ENCODE data around the gene DOCK4.

The DOCK4 gene

DNA sequence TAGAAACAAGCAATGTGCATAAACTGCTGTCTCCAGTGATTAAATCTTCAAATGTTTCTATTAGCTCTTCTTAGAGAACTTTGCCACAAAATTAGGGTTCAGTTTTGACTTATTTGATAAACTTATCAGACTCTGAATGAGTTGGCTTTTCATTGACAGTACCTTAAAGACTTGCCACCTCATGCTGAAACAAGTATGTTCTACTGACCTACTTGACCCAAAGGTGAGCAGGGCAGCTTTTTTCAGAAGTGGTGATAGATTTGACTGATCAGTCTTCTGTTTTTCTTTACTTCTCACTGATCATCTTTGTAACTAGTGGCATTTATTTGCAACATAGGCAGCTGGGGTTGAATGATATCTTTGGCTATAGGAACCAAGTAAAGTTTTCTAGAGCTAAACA, 8.1 kb upstream of the DOCK4 start:
- DNase-seq, result no peak

DNA sequence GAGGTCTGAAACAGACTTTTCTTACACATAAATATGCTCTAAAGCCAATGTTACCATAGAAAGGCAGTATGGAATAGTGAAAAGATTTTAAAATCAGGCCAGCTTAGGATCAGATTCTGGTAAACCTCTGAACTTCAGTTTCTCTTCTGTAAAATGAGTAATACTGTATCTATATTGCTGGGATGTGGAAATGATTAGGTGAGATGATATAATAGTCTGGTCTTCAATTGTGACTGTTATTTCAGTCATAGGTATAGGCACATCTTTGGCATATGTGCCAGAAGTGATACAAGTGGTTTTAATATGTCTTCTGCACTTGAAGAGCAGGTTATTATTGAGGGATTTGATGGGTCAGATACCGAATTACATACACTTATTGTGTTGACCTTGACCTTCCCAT, 7.5 kb upstream of the DOCK4 start:
- DNase-seq, result no peak

DNA sequence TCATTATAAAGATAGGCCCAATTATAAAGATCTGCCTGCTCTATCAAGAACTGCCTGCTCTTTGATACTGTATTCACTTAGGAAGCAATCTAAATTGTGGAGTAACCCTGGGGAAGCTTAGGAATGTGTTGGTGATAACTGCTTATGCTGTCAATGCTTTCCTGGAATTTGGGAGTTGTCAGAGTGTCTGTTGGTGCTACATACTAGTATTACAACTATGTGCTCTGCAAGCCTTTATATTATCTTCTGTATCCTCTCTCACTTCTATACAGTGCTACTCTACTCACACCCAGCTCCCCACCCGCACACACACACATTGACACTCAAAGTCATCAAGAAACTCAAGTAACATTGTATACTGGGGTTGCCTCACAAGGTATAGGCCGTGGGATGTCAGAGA, 6.4 kb upstream of the DOCK4 start:
- no peak for DNase-seq

DNA sequence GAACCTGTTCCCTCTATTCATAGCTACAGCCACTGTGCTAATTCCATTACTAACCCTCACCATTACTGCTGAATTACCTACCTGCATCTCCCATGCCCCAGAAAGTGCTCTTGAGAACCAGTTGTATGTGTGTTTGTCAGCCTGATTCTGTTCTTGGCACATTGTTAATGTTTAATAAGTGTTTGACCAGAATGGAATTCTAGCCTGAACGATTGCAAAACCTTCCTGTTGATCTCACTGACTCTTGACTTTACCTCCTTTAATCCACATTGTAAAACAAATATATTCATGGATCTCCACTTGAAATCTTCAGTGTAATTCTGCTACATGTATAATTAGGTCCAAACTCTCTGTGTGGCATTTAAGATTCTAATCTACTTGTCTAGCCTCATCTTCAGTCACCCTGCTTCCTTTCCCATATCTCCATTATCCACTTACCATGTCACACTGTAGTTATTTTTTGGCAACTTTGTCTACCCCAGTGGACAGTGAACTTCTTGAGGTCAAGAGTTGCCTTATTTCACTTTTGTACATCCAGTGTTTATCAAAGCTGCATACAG, 5.2 kb upstream of the DOCK4 start:
- no peak for DNase-seq

DNA sequence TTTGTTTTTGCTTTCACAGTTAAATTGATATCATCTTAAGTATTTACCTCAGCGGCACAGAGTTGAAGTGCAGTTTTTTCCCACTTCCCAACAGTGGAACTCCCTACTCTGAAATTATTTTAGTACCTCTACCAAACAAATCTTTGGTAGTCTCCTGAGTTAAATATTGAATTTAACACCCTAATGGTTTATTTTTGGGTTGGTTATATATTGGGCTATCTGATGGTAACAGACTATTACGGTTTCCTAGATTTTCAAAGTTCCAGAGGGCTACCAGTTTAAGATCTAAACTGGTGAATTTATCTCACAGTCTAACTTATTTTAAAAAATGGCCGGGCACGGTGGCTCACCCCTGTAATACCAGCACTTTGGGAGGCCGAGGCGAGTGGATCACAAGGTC, 1.6 kb upstream of the DOCK4 start:
- no peak for DNase-seq

DNA sequence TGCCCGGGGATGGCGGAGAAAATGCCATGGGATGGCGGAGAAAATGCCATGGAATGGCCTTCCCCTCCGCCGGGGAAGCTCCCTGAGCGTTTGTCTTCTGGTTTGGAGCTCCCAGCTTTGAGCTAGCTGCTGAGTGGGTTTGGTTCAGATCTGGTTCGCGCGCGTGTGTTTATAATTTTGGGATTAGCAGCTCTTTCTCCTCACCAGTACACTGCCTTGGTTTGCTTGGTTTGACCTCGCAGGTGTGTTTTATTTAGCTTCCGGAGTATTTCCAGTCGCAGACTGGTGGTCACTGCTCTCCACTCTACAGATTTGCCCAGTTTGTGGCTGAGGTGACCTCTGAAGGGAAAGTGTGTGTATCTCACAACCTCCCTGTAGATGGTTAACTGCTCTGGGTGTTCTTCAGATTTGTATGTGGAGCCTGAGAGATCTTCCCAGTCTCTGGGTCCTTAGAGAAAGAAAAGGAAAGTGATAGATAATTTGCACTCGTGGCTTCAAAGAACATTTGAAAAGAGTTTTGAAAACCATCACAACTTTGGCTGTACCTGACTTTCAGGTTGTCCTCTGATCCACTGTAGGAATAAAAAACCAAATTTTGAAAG, 893 bp upstream of the DOCK4 start:
- DNase-seq, result no peak

DNA sequence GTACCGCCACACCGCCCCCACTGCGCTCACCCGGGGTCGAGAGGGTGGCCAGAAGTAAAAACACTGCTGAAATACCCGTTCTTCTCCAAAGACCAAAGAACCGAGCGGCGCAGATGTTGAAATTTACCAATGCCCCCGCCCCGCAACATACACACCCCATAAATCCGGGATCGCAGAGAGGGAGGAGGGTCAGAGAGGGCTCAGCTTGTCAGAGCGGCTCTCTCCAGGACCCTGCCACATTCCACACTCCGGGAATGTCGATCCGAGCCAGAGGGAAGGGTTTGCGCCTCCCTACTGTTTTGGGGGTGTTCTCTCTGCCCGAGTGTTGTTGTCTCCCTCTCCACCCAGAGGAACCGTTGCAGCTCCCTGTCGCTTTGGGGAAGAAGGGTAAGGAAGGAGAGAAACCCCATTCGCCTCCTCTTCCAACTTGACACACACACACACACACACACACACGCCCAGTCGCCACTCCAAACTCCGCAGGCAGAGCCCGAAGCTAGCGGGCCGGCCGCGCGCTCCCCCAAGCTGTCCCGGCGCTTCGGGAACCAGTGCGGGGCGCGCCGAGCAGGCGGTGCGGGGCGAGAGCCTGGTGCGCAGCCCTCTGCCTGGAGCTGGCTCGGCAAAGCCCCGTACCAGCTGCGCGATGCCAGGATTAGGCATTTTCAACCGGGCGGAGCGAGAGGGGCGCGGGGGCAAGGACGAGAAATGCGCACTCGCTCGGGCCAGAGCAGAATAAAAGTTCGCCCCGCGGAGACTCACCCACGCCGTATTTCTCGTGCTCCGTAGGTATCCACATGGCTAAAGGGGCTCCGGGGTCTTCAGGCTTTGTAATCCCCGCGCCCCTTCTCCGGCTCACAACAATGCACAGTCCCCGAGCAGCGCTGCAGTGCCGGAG, 609 bp downstream of the DOCK4 start:
- peak; percentile 24 to 38 for DNase-seq

DNA sequence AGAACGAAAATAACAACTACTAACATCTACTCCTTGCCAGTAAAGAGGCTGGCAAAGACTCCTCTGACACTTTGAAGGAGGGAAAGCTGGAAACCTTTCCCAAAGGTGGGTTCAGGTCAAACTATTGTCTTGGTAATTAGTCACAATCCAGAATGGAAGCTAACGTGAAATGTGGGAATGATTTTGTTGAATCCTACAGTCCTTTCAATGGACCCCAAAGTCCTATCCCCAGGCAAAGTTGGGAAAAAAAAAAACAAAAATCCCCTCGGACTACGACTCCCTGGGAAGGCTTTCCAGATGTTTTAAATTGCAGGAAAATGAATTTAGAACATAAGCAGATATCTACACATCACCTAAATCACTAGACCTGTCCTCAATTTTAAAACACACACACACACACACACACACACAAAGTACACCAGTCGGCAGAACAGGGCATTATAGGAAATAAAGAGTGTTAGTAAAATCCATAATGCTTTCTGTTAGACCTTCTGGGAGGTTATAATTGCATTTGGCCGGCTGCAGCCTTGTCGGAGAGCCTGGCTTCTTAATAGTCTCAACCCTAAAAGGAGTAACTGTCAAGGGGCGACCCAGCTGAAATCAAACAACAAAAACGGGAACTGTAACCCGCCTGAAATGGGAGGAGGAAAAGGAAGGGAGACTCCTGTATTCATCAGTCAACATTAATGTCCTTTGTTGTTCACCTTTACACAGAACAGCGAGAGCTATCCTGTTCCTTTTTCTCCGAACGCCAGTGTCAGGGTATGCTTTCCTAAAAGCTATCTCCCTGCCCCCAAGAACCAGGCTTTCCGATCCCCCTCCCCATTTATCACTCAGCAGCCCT, 1.5 kb downstream of the DOCK4 start:
- no peak for DNase-seq

DNA sequence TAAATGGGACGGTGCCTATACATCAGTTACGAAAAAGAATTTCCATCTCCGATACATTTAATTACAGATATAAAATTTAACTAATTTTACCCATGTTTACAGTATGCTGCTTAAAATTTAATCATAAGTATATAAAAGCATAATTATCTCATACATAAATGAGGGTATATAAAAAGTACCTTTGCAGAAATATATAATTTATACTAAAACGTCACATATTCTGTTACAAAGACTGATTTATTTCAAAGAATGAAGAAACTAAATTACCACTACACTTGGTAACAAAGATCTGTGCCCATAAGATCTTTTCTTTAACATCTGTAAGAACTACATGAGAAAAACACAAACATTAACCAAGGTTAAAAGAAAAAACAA, 2.8 kb downstream of the DOCK4 start:
- DNase-seq, result no peak

DNA sequence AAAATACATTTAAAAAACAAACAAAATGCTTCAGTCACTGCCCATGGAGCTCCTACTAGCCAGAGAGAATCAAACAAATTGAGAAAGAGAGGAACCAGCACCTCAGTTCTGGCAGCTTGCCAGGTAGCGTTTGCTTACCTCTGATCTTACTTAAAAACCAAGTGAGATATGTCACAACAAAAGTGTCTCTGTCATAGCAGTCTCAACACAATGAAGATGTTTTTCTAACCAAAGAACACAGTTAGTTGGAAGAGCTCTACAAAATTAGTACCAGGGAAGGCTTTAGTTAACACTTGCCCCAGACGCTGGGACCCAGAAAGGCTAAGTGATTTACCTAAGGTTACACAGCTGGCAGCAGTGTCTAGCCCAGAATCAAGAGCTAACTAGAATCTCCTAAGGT, 3.4 kb downstream of the DOCK4 start:
- DNase-seq, result peak in 1 of 2 donors; percentile 22

DNA sequence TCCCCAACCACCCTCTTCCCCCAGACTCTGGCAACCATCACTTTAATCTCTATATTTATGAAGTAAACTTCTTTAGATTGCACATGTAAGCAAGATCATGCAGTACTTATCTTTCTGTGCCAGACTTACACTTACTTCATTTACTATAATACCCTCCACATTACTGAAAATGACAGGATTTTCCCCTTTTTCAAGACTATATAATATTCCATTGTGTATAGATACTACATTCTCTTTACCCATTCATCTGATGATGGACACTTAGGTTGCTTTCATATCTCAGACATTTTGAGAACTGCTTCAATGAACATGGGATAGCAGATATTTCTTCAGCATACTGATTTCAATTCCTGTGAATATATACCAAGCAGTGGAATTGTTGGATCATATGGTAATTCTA, 4.4 kb downstream of the DOCK4 start:
- no peak for DNase-seq

DNA sequence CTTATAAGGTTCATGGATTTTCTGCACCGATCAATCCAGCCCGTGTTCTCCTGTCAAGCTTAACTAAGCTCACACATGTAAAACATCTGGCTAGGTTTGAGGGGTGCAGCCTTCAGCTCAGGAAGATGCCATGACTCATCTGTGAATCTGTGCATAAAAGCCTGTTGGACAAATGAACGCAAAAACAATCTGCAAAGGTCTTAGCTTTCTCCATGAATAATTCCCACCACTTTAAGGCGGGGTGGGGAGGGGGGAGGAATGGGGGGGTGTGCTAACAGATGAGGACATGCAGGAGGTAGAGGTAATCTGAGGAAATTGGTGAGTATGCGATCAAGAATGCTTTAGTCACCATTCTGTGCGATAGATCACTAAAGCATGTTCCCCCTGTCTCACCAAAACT, 4.8 kb downstream of the DOCK4 start:
- no peak for DNase-seq

DNA sequence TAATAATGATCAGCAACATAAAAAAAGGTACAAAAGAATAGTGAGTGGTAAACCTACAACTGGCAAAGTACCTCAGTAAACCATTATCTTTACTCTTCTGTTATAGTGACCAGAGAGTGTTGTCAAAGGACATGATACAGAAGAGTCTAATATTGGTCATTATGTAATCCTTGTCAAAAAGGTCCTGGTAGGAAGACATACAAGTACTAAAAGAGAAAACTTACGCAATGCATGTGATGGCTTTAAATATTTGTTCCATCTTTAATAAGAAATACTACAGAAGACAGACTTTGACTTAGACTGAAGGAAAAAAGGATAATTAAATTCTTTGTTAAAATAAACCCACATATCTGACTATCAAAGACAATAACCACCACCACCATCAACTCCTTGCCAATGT, 6.5 kb downstream of the DOCK4 start:
- DNase-seq, result no peak

DNA sequence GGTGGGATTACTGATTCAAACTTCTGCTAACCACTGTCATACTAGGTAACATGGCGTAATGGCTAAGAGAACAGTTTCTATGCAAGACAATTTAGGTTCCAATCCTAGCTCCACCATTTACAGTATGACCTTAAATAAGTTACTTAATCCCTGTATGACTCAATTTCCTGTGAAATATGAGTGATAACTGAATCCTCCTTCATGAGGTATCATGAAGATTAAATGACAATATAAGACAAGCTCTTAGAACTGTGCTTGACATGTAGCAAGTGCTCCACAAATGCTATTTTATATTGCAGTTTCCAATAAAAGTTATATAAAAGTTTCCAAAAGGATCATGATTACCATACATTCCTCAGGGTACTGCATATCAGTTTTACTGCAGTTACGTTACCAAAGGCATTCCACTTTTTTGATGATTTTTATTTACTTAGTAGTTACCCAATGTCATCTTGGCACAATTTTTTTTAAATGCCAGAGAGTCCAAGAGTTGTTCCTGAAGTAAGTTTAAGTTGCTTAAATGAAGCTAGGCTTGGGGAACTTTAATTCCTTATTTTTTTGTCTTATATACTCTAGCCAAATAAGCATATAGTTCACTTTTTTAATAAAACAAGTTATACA, 7.1 kb downstream of the DOCK4 start:
- no peak for DNase-seq

DNA sequence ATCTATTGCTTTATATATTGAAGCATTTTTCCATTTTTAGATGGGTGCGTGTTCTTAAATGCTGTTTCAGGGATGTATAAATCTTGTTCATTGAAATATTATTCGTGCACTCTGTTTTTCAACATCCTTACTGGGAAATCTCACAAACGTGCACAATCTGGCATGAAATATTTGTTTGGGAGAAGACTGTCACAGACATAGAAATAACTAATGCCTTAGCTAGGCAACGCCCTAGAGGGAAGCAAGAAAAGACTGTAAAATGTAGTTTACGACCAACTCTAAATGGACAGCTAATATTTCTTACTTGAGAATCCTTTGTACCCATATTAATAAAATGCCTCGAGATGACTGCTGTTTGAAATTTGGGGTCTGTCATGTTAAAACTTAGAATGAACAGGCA, 8.9 kb downstream of the DOCK4 start:
- no peak for DNase-seq

DNA sequence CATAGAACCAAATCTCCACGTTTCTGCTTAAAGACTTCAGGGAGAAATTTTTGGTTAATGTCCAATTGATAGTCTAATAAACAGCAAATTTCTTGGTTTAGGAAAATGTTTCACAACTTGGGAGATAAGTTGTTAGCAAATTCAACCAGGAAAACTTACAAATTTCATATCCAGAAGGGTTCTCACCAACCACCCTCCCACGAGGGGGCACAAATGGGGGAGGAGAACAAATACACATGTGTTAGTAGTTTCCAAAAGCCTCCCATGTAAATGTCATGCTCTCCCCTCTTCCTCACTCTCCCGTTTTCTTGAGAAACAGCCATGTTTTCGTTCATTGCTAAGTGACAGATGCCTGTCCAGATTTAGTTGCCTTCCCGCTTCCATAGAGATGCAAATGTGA, 10.5 kb downstream of the DOCK4 start:
- no peak for DNase-seq

DNA sequence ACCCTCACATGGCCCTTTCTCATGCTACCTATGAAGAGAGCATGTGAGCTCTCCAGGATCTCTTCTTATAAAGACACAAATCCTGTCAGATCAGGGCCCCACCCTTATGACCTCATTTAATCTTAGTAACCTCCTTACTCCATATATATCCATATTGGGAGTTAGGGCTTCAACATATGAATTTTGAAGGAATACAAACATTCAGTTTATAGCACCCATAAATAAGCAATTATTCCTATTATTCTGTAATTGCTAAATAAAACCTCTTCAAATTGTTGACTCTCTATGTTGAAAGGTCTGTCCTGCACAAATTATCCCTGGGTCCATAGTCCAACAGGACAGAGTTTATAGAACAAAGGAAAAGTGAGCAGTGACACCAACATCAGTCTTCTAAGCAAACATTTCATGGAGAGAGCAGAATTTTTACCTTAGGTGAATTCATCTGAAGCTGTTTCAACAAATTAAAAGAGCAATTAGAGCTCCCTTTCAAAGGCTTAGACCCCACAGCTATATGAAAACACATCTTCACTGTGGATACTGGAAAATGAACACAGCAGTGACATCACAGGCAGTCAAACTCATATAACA, 12.2 kb downstream of the DOCK4 start:
- DNase-seq, result no peak

DNA sequence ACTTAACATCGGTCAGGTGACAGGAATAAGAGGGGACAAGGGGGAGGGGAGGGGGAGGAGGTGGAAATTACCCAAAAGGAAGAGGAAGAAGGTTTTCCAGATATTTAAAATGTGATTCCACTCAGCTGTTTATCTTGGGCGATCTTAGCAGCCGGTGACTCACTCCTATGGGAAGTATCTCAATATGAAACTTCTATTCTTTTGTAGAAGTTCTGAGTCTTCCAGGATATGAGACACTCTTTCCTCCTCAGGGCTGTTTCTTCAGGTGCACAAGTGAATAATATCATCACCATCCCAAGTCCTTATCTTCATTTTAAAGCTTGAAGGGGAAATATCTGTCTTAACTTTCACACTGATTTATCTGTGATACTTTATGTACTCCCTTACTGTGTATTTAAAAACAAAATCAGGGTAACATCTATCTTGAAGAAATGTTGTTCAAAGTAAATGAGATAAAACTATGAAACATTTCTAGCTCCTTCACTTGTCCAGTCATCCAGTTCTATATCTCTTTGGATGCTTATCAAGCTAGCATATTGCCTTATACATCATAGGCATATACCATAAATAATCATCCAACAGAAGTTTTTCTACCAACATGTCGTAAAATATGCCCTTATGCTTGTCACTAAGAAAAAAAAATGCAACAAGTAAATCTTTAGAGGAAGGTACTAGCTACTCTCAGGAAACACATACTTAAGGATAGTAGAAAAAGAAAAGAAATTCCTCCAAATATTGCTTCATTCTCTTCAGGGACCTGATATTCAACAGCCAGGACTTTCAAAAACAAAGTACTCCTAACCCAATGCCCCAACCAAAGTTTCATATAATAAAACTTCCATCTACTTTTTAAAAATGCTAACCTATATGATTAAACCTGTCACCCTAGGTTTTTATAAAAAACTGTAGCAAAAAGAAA, 13.7 kb downstream of the DOCK4 start:
- no peak for DNase-seq

DNA sequence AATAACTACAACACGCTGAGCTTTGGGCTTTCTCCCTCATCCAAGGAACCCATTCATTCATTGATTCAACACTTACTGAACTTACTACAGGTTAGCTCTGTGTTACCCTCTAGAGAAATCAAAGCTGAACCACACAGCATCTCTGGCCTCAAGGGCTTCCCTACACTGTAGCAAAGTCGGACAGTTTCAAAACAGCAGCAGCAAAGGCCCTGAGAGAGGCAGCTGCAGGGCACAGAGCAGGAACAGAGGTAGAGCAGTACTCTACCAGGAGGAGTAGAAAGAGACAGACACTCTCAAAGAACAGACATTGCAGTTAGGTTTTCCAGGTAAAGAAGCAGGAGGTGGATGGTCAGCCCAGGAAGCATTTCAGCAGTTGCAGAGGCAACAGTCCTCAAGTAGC, 16.1 kb downstream of the DOCK4 start:
- no peak for DNase-seq

DNA sequence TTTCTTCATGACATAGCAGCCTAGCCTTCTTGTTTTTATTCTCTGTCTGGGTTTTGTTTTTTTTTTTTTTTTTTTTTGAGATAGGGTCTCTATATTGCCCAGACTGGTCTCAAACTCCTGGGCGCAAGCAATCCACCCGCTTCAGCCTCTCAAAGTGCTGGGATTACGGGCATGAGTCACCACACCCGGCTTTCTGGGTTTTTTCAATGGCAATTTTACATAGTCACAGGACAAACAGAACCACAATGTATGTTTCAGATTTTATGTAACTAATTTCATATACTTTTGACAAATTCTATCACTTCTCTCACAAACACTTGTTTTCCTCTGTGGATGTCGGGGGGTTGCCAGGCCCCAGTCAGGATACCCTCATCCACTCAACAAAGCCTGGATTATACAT, 16.5 kb downstream of the DOCK4 start:
- no peak for DNase-seq

DNA sequence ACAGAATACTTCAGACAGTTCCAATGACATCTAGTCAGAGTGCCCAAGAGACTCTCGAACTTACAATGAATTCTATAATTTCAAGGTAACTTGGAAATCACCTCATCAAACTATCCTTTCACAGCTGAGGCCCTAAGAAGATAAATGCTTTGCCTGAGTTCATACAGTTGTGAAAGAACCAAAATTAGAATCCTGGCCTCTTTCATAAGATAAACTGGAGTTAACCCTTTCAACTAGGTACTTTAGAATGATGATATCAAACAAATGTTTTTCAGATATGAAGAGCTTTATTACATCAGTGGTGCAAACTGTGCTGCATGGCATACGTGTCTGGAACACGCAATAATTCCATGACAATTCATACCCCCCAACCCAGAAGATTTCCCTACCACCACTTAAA, 17.9 kb downstream of the DOCK4 start:
- no peak for DNase-seq

DNA sequence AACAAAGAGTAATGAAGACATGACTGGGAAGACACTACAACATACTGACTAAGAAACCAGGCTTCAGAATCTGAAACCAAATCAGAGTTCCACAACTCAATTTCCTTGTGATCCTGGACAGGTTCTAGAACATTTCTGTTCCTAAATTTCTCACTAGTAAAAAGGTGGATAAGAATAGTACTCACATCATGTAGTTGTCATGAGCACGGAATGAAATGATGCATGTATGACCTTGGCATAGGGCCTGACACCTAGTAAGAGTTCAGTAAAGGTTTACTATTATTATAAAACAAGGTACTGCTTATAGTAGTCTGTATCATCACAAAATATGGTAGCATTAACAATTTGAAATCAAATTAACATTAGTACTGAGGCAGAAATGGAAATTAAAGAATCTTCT, 19.9 kb downstream of the DOCK4 start:
- no peak for DNase-seq
